K562 (cell line): Measurements from ENCODE around the gene RGS6. TPM values are rescaled to one million over a fixed set of nuclear protein-coding genes. Genes with fewer than 3 reads are reported as not detected.

Experiments
- ATAC-seq: fragments of 200-7000 bp; cut with Tn5 transposase; 3 replicates; pipeline ENCODE4 v1.9.1; 2020; ENCODE audit warnings: moderate library complexity
- BruUV-seq: library from RNA; stranded (reverse); fragments of 400-500 nt; replicated peaks from 2 replicates; lab custom pipeline; 2021; lab: Mats Ljungman, UMichigan
- CTCF ChIA-PET: fragments of 300-600 bp; formaldehyde crosslinking; extraction: SDS; loops from one replicate; lab custom pipeline; 2021; ENCODE audit warnings: low intra/inter-chr PET ratio; lab: Yijun Ruan, JAX
- POLR2A ChIA-PET: fragments of 300-600, 350-650 bp; sonication (Branson Sonifier 250); formaldehyde crosslinking; extraction: SDS; loops from one replicate; lab custom pipeline; 2021; ENCODE audit warnings: antibody characterized with exemption, inconsistent platforms; lab: Yijun Ruan, JAX
- DNase-seq, 4 experiments: peaks; one replicate each; pipeline versions ENCODE4 v3.0.0 to v3.0.0-alpha.2; 2011 to 2018; ENCODE audit warnings: low spot score in 3 of 4, mixed read lengths in 3 of 4; ENCODE audit errors: extremely low read depth in 1 of 4
- FAIRE-seq: peaks from 2 replicates; lab custom pipeline; 2011; peaks lifted over from hg19 to GRCh38; lab: Jason Lieb, UNC
- H2AFZ ChIP-seq: 2 replicates; pipeline ENCODE4 v1.6.0; 2011; ENCODE audit warnings: low read depth, low read length, control low read depth, inconsistent platforms
- H3K27ac ChIP-seq: fragments of 200-600 bp; 3 replicates; pipeline ENCODE4 v1.8.0; 2011; ENCODE audit warnings: low read depth, mild to moderate bottlenecking, control low read depth, inconsistent platforms, low read length, moderate library complexity, mixed read lengths; ENCODE audit errors: extremely low read depth
- H3K27me3 ChIP-seq, 2 experiments: fragments of 300-600 bp in 1 of 2; 2 replicates in 1 of 2; 3 replicates in 1 of 2; pipeline versions ENCODE4 v1.6.0 to v1.8.0; 2011; ENCODE audit warnings: inconsistent platforms in 2 of 2, low read length in 2 of 2, mild to moderate bottlenecking in 1 of 2, mixed read lengths in 1 of 2, moderate library complexity in 1 of 2; ENCODE audit not compliant: control insufficient read depth in 2 of 2, insufficient read depth in 2 of 2
- H3K36me3 ChIP-seq: fragments of 300-600 bp; 3 replicates; pipeline ENCODE4 v1.8.0; 2011; ENCODE audit warnings: mild to moderate bottlenecking, low read length, inconsistent platforms; ENCODE audit not compliant: control insufficient read depth, insufficient read depth
- H3K4me1 ChIP-seq, 2 experiments: fragments of 200-600 bp in 1 of 2; replicated peaks in 1 of 2; 2 replicates in 1 of 2; 3 replicates in 1 of 2; pipeline versions ENCODE4 v1.5.1 to v1.8.0; 2011; ENCODE audit warnings: inconsistent platforms in 2 of 2, low read length in 2 of 2, mild to moderate bottlenecking in 1 of 2, mixed read lengths in 1 of 2, moderate library complexity in 1 of 2; ENCODE audit not compliant: control insufficient read depth in 2 of 2, insufficient read depth in 2 of 2
- H3K4me2 ChIP-seq: 2 replicates; pipeline ENCODE4 v1.6.1; 2011; ENCODE audit warnings: low read length, control low read depth, inconsistent platforms, mixed read lengths; ENCODE audit not compliant: insufficient read depth
- H3K4me3 ChIP-seq: fragments of 200-600 bp; sonication (generic), shearing (Covaris generic); 2 replicates; pipeline ENCODE4 v1.5.1; 2016; ENCODE audit warnings: control low read depth, inconsistent platforms
- H3K79me2 ChIP-seq: fragments of 200-600 bp; 3 replicates; pipeline ENCODE4 v1.8.0; 2011; ENCODE audit warnings: low read length, inconsistent platforms; ENCODE audit not compliant: control insufficient read depth, insufficient read depth
- H3K9ac ChIP-seq, 2 experiments: 2 replicates each; pipeline versions ENCODE4 v1.6.0 to v1.6.1; 2011; ENCODE audit warnings: low read depth in 2 of 2, low read length in 2 of 2, control low read depth in 1 of 2, inconsistent platforms in 1 of 2, mild to moderate bottlenecking in 1 of 2, mixed read lengths in 1 of 2; ENCODE audit not compliant: insufficient read depth in 1 of 2
- H3K9me1 ChIP-seq: one replicate; pipeline ENCODE4 v1.6.0; 2011; ENCODE audit warnings: inconsistent platforms, mild to moderate bottlenecking, low read length, moderate library complexity; ENCODE audit not compliant: control insufficient read depth, insufficient read depth
- H3K9me3 ChIP-seq: replicated peaks from 2 replicates; pipeline ENCODE4 v1.5.1; 2011; ENCODE audit warnings: low read depth, low read length, inconsistent platforms; ENCODE audit not compliant: control insufficient read depth, insufficient read depth
- H4K20me1 ChIP-seq: replicated peaks from 2 replicates; pipeline ENCODE4 v1.6.1; 2011; ENCODE audit warnings: low read length, inconsistent platforms, mixed read lengths; ENCODE audit not compliant: control insufficient read depth, insufficient read depth
- ASH1L ChIP-seq: fragments of 450-650 bp; IDR thresholded peaks from 2 replicates; pipeline ENCODE4 v1.6.1; 2018; ENCODE audit warnings: borderline replicate concordance, mild to moderate bottlenecking, low read depth; ENCODE audit not compliant: partially characterized antibody
- DMBX1 ChIP-seq: fragments of 250-450 bp; sonication (Bioruptor Pico); IDR thresholded peaks from 2 replicates; pipeline ENCODE4 v1.8.0; 2022; ENCODE audit warnings: inconsistent platforms, mild to moderate bottlenecking, moderate library complexity, borderline replicate concordance
- FOXK2 ChIP-seq, 2 experiments: fragments of 450-650 bp; IDR thresholded peaks in 1 of 2; conservative IDR thresholded peaks in 1 of 2; 2 replicates each; pipeline ENCODE4 v1.6.1; 2016; ENCODE audit warnings: low read depth in 2 of 2, mild to moderate bottlenecking in 1 of 2
- HDAC2 ChIP-seq: fragments of 450-650 bp; IDR thresholded peaks from 2 replicates; pipeline ENCODE4 v1.6.1; 2016; ENCODE audit warnings: mild to moderate bottlenecking
- KHSRP ChIP-seq: fragments of 450-650 bp; IDR thresholded peaks from 2 replicates; pipeline ENCODE4 v1.6.1; 2017
- NFIX ChIP-seq: fragments of 250-450 bp; sonication (Bioruptor Pico); IDR thresholded peaks from 2 replicates; pipeline ENCODE4 v1.4.0; 2020; ENCODE audit warnings: low read depth, mild to moderate bottlenecking, moderate library complexity
- PHTF2 ChIP-seq: fragments of 250-450 bp; sonication (Bioruptor Pico); IDR thresholded peaks from 2 replicates; pipeline ENCODE4 v1.5.0; 2021; ENCODE audit warnings: mild to moderate bottlenecking
- PRPF4 ChIP-seq: fragments of 200-400 bp; formaldehyde crosslinking; IDR thresholded peaks from one replicate; pipeline ENCODE4 v1.6.1; 2017; ENCODE audit warnings: low read length, low read depth, mild to moderate bottlenecking; ENCODE audit not compliant: insufficient read depth, poor library complexity, severe bottlenecking
- RBM39 ChIP-seq: fragments of 200-400 bp; formaldehyde crosslinking; optimal IDR thresholded peaks from 2 replicates; pipeline ENCODE3; 2018; ENCODE audit warnings: low read depth, low read length
- SIRT6 ChIP-seq: IDR thresholded peaks from one replicate; pipeline ENCODE4 v1.6.1; 2012; ENCODE audit warnings: low read depth, mild to moderate bottlenecking, control low read depth, inconsistent platforms, low read length, moderate library complexity
- SIX5 ChIP-seq, 2 experiments: IDR thresholded peaks; 2 replicates each; pipeline ENCODE4 v1.6.1; 2011; ENCODE audit warnings: low read length in 2 of 2, borderline replicate concordance in 1 of 2, low read depth in 1 of 2, mild to moderate bottlenecking in 1 of 2, moderate library complexity in 1 of 2; ENCODE audit not compliant: insufficient read depth in 1 of 2
- SMAD1 ChIP-seq: fragments of 150-350 bp; IDR thresholded peaks from 2 replicates; pipeline ENCODE4 v1.6.1; 2014; ENCODE audit warnings: low read length, low read depth; ENCODE audit not compliant: partially characterized antibody
- SMC3 ChIP-seq: conservative IDR thresholded peaks from 2 replicates; pipeline ENCODE4 v1.6.1; 2011; ENCODE audit warnings: low read depth, low read length, improper control_type of control experiment; ENCODE audit not compliant: insufficient read depth
- TAF15 ChIP-seq: fragments of 200-400 bp; formaldehyde crosslinking; IDR thresholded peaks from 2 replicates; pipeline ENCODE4 v1.6.1; 2017; ENCODE audit warnings: mild to moderate bottlenecking, low read depth, low read length, moderate library complexity
- TOE1 ChIP-seq, 2 experiments: fragments of 450-650 bp in 1 of 2; sonication (generic) in 1 of 2; formaldehyde crosslinking in 1 of 2; IDR thresholded peaks; 2 replicates each; pipeline versions ENCODE4 v1.7.1 to v1.8.0; 2016 to 2022; ENCODE audit warnings: borderline replicate concordance in 2 of 2, mild to moderate bottlenecking in 2 of 2, antibody characterized with exemption in 1 of 2, inconsistent platforms in 1 of 2, low read depth in 1 of 2, missing genetic modification reagents in 1 of 2, moderate library complexity in 1 of 2
- ZBTB1 ChIP-seq: sonication (generic); formaldehyde crosslinking; IDR thresholded peaks from 2 replicates; pipeline ENCODE4 v1.8.1; 2023; ENCODE audit warnings: missing genetic modification reagents, low read depth, mild to moderate bottlenecking, borderline replicate concordance
- ZFP1 ChIP-seq: fragments of 450-650 bp; formaldehyde crosslinking; IDR thresholded peaks from 2 replicates; pipeline ENCODE4 v1.4.0; 2020; ENCODE audit warnings: mild to moderate bottlenecking, mixed read lengths
- ZFP30 ChIP-seq: fragments of 250-450 bp; sonication (Bioruptor Pico); IDR thresholded peaks from 2 replicates; pipeline ENCODE4 v1.8.0; 2022; ENCODE audit warnings: moderate library complexity, mild to moderate bottlenecking, inconsistent platforms, borderline replicate concordance
- ZNF354B ChIP-seq: fragments of 250-450 bp; sonication (Bioruptor Pico); IDR thresholded peaks from 2 replicates; pipeline ENCODE4 v1.4.0; 2020
- ZNF589 ChIP-seq: fragments of 200-800 bp; sonication (Bioruptor generic); IDR thresholded peaks from 2 replicates; pipeline ENCODE4 v1.6.1; 2016; ENCODE audit warnings: low read depth, missing genetic modification characterization, missing compliant biosample characterization
- WGBS: fragments of 100-300 bp; shearing (Covaris generic); methylation state at CpG from one replicate; pipeline ENCODE4 v1.1.6; 2016; ENCODE audit warnings: low coverage, mixed read lengths; ENCODE audit not compliant: insufficient coverage; ENCODE audit errors: missing lambda C conversion rate; 5-methylcytosine and 5-hydroxymethylcytosine counted together
- in situ Hi-C: fragments of 300-500 bp; cut with MboI; formaldehyde crosslinking; loops from 4 replicates; pipeline ENCODE4 v1.15.0; 2018; ENCODE audit warnings: inconsistent platforms, mixed read lengths
- intact Hi-C: fragments of 100-400 bp; cut with micrococcal nuclease; formaldehyde crosslinking; loops from 2 replicates; pipeline ENCODE4 v1.14.2; 2022
- polyA plus RNA-seq, 8 experiments: library from polyadenylated mRNA; depleted of rRNA in 4 of 8; stranded (reverse) in 5 of 8; unstranded in 3 of 8; fragments of >200 nt; fragmentation: Nextera tagmentation in 2 of 8; fragmentation: Illumina TruSeq in 1 of 8; extraction: Ambion mirVana in 2 of 8; extraction: Trizol in 1 of 8; gene quantifications; 2 replicates each; pipeline versions ENCODE4 v1.2.1 to v1.2.3, GENCODE V29; 2011 to 2014; ENCODE audit warnings: inconsistent platforms in 1 of 8, missing spikeins in 1 of 8
- total RNA-seq, 7 experiments: library from RNA; depleted of rRNA in 6 of 7; stranded (reverse); fragments of >200 nt in 6 of 7; fragmentation: Illumina TruSeq in 2 of 7; extraction: Trizol in 2 of 7; gene quantifications; 2 replicates each; pipeline versions ENCODE4 v1.2.1 to v1.2.3, GENCODE V29; 2011 to 2021; ENCODE audit warnings: low replicate concordance in 1 of 7
- TF ChIP-seq, protein P1 (sequence below): fragments of 250-450 bp; sonication (Bioruptor Pico); IDR thresholded peaks from 2 replicates; pipeline ENCODE4 v1.4.0; 2020; ENCODE audit warnings: mild to moderate bottlenecking
- TF ChIP-seq, protein P2 (sequence below): fragments of 450-650 bp; formaldehyde crosslinking; IDR thresholded peaks from 2 replicates; pipeline ENCODE4 v1.4.0; 2020; ENCODE audit warnings: mild to moderate bottlenecking, moderate library complexity

Gene RGS6
- total and polyA plus RNA-seq, 9 of the 15 experiments (the other 6 are each of a cell fraction or from before 2014, with no cell fraction given), result not detected

DNA sequence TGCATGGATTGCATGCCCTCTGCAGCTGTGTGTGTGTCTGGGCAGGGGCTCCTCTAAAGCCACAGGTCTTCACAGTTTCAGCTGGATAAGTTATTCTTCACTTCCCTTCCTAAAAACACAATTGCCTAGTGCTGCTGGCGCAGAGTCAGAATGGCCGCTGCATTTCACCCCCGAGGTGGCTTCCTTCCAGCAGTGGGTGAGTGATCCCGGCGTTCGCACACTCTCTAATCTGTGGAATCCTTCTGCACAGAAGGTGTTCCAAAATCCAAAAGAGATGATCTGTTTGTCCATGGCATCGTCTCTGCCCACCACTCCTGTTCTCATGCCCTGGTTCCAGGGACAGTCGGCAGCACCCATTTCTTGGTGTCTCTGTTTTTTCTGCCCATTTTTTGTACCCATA, 620.9 kb downstream of the RGS6 start (continued):
- TF ChIP-seq, protein P1, sequence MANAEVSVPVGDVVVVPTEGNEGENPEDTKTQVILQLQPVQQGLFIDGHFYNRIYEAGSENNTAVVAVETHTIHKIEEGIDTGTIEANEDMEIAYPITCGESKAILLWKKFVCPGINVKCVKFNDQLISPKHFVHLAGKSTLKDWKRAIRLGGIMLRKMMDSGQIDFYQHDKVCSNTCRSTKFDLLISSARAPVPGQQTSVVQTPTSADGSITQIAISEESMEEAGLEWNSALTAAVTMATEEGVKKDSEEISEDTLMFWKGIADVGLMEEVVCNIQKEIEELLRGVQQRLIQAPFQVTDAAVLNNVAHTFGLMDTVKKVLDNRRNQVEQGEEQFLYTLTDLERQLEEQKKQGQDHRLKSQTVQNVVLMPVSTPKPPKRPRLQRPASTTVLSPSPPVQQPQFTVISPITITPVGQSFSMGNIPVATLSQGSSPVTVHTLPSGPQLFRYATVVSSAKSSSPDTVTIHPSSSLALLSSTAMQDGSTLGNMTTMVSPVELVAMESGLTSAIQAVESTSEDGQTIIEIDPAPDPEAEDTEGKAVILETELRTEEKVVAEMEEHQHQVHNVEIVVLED (CRISPR knock-in tag), result no peak
- no peak for TF ChIP-seq SMAD1
- TF ChIP-seq ZNF354B, result no peak
- TF ChIP-seq ZFP1, result no peak
- TF ChIP-seq ASH1L, result no peak
- no peak for TF ChIP-seq TAF15
- TF ChIP-seq KHSRP, result no peak
- no peak for TF ChIP-seq ZBTB1
- TF ChIP-seq HDAC2, result no peak
- TF ChIP-seq SIX5 (IDR thresholded peaks at IDR 0.05; ENCODE audit: borderline replicate concordance in 1 of 2, insufficient read depth in 1 of 2, low read depth in 1 of 2, low read length in 2 of 2), result no peak
- TF ChIP-seq DMBX1, result no peak
- TF ChIP-seq RBM39, result no peak

DNA sequence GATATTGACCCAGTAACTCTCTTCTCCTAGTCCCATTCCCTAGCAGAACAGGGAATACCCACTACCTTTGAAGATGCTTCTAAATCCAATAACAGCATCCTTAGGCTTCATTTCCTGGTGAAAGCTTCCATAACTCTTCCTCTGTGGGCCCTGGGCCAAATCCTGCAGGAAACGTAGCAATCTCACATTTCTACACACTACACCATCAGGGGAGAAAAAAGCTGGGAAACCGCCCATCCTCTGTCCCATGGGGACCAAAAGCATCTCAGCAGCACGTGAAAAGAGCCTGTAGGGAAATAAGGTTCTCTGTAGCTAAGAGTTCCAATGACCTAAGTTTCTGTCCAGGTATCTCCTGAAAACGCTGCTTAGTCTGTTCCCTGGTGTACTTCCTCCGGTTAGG, 621.4 kb downstream of the RGS6 start:
- no peaks in the 10 kb centered on the region for H3K9me3 ChIP-seq
- ChIA-PET POLR2A (no interaction called here), CTCF (no interaction called here)
- H3K27ac ChIP-seq, result no peak overlapping the region
- no TSS peak for BruUV-seq
- no peaks in the 10 kb centered on the region for H3K9me1 ChIP-seq
- 5% methylated on average over 5 of the region's 5 CpGs for WGBS
- intact Hi-C loops, result no loop called here
- no peak overlapping the region for H3K9ac ChIP-seq
- H2AFZ ChIP-seq, result no peak overlapping the region
- H3K4me1 ChIP-seq, result no peaks in the 10 kb centered on the region; a peak in 1 of 5 replicates
- H3K36me3 ChIP-seq, result no peaks in the 10 kb centered on the region
- FAIRE-seq, result no peak
- no peaks in the 10 kb centered on the region for H3K79me2 ChIP-seq
- H4K20me1 ChIP-seq, result no peaks in the 10 kb centered on the region
- H3K4me2 ChIP-seq, result no peak overlapping the region
- in situ Hi-C loops, result no loop called here
- no peak for DNase-seq
- no peak overlapping the region for H3K4me3 ChIP-seq
- no peak for ATAC-seq
- H3K27me3 ChIP-seq, result peaks cover 5 to 36% of the 10 kb centered on the region in 2 experiments; a peak in 3 of 5 replicates
- TF ChIP-seq SMC3 (no peak), SIRT6 (no peak), ZFP30 (CRISPR knock-in tag) (no peak), ZNF589 (CRISPR knock-in tag) (no peak), FOXK2 (conservative IDR thresholded peaks at IDR 0.05 in 1 of 2, IDR thresholded peaks at IDR 0.05 in 1 of 2; ENCODE audit: low read depth in 2 of 2) (no peak), TOE1 (IDR thresholded peaks at IDR 0.05; ENCODE audit: borderline replicate concordance) (no peak), TOE1 (CRISPR knock-in tag; IDR thresholded peaks at IDR 0.05; ENCODE audit: borderline replicate concordance, low read depth) (no peak), PRPF4 (no peak), NFIX (CRISPR knock-in tag) (no peak), PHTF2 (CRISPR knock-in tag) (no peak)
- TF ChIP-seq, protein P2, sequence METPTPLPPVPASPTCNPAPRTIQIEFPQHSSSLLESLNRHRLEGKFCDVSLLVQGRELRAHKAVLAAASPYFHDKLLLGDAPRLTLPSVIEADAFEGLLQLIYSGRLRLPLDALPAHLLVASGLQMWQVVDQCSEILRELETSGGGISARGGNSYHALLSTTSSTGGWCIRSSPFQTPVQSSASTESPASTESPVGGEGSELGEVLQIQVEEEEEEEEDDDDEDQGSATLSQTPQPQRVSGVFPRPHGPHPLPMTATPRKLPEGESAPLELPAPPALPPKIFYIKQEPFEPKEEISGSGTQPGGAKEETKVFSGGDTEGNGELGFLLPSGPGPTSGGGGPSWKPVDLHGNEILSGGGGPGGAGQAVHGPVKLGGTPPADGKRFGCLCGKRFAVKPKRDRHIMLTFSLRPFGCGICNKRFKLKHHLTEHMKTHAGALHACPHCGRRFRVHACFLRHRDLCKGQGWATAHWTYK (CRISPR knock-in tag), result no peak
